HepG2 (cell line): ENCODE measurements around the gene RAB34. TPM values are rescaled to one million over a fixed set of nuclear protein-coding genes. Genes with fewer than 3 reads are reported as not detected.
A peak's percentile ranks its signal among the peaks of the same experiment; 100 is the strongest.

Source experiments
- CHCHD3 ChIP-seq: sonication (generic); formaldehyde crosslinking; IDR thresholded peaks from 2 replicates; pipeline ENCODE4 v1.8.0; 2022; ENCODE audit warnings: mild to moderate bottlenecking, missing genetic modification reagents, moderate library complexity
- E2F5 ChIP-seq: sonication (generic); formaldehyde crosslinking; conservative IDR thresholded peaks from 2 replicates; pipeline ENCODE4 v1.4.0; 2020; ENCODE audit warnings: missing genetic modification reagents
- EEA1 ChIP-seq: sonication (generic); formaldehyde crosslinking; IDR thresholded peaks from 2 replicates; pipeline ENCODE4 v1.5.1; 2020; ENCODE audit warnings: mild to moderate bottlenecking, missing genetic modification reagents, borderline replicate concordance
- HNRNPH1 ChIP-seq: fragments of 200-400 bp; formaldehyde crosslinking; optimal IDR thresholded peaks from 2 replicates; pipeline ENCODE3; 2017; ENCODE audit warnings: mild to moderate bottlenecking, low read depth, low read length
- HNRNPUL1 ChIP-seq: fragments of 200-400 bp; formaldehyde crosslinking; IDR thresholded peaks from 2 replicates; pipeline ENCODE4 v1.6.1; 2017; ENCODE audit warnings: low read depth, mild to moderate bottlenecking, low read length, moderate library complexity
- HOXA9 ChIP-seq: sonication (generic); formaldehyde crosslinking; IDR thresholded peaks from 2 replicates; pipeline ENCODE4 v1.8.1; 2022; ENCODE audit warnings: missing genetic modification reagents, mild to moderate bottlenecking, moderate library complexity, borderline replicate concordance
- POGK ChIP-seq: sonication (generic); formaldehyde crosslinking; conservative IDR thresholded peaks from 2 replicates; pipeline ENCODE4 v1.8.0; 2022; ENCODE audit warnings: mild to moderate bottlenecking, moderate library complexity, missing genetic modification reagents
- POLR2AphosphoS5 ChIP-seq: IDR thresholded peaks from 2 replicates; pipeline ENCODE4 v1.6.1; 2012; ENCODE audit warnings: low read depth, low read length
- SRSF9 ChIP-seq: fragments of 200-400 bp; formaldehyde crosslinking; IDR thresholded peaks from 2 replicates; pipeline ENCODE4 v1.6.1; 2018; ENCODE audit warnings: borderline replicate concordance, mild to moderate bottlenecking, low read depth, low read length; ENCODE audit not compliant: insufficient read depth, poor library complexity, severe bottlenecking
- ZFP90 ChIP-seq: sonication (generic); formaldehyde crosslinking; IDR thresholded peaks from 2 replicates; pipeline ENCODE4 v1.8.0; 2022; ENCODE audit warnings: missing genetic modification reagents, mild to moderate bottlenecking, inconsistent platforms, borderline replicate concordance
- ZHX2 ChIP-seq, 2 experiments: sonication (generic) in 1 of 2; formaldehyde crosslinking in 1 of 2; IDR thresholded peaks; 2 replicates each; pipeline versions ENCODE4 v1.6.1 to v1.9.0; 2014 to 2022; ENCODE audit warnings: antibody characterized with exemption in 1 of 2, borderline replicate concordance in 1 of 2, inconsistent platforms in 1 of 2, low read depth in 1 of 2, missing genetic modification reagents in 1 of 2
- ZNF143 ChIP-seq: sonication (generic); formaldehyde crosslinking; IDR thresholded peaks from 2 replicates; pipeline ENCODE4 v1.4.0; 2020; ENCODE audit warnings: missing genetic modification reagents
- ZNF644 ChIP-seq: IDR thresholded peaks from 2 replicates; pipeline ENCODE4 v1.6.1; 2016; ENCODE audit warnings: low read depth
- ZNF761 ChIP-seq: sonication (generic); formaldehyde crosslinking; conservative IDR thresholded peaks from 2 replicates; pipeline ENCODE4 v1.4.0; 2020; ENCODE audit warnings: mild to moderate bottlenecking, missing genetic modification reagents
- polyA plus RNA-seq, 8 experiments: library from polyadenylated mRNA; depleted of rRNA in 3 of 8; stranded (reverse) in 7 of 8; unstranded in 1 of 8; fragments of >200 nt; fragmentation: Illumina TruSeq in 4 of 8; extraction: Trizol in 4 of 8; gene quantifications; 2 replicates each; pipeline versions ENCODE4 v1.2.1 to v1.2.3, GENCODE V29; 2011 to 2016; ENCODE audit warnings: low read depth in 4 of 8, missing spikeins in 1 of 8, mixed read lengths in 1 of 8; ENCODE audit not compliant: insufficient read depth in 1 of 8
- total RNA-seq, 5 experiments: library from RNA; depleted of rRNA; stranded (reverse); fragments of >200 nt; fragmentation: Illumina TruSeq; extraction: Trizol; gene quantifications; 2 replicates each; pipeline ENCODE4 v1.2.3, GENCODE V29; 2016; ENCODE audit warnings: low read depth in 1 of 5
- TF ChIP-seq, protein P1 (sequence below): sonication (generic); formaldehyde crosslinking; IDR thresholded peaks from 2 replicates; pipeline ENCODE4 v1.4.0; 2020; ENCODE audit warnings: low read depth, mild to moderate bottlenecking, missing genetic modification reagents
- TF ChIP-seq, protein P2 (sequence below): sonication (generic); formaldehyde crosslinking; IDR thresholded peaks from 2 replicates; pipeline ENCODE4 v1.5.0; 2020; ENCODE audit warnings: mild to moderate bottlenecking, missing genetic modification reagents

Gene RAB34
- total and polyA plus RNA-seq, 2 of the 13 experiments (the other 11 are each of a cell fraction or from before 2014, with no cell fraction given), result 0.49 TPM; not detected in 1

- TF ChIP-seq, protein P1, sequence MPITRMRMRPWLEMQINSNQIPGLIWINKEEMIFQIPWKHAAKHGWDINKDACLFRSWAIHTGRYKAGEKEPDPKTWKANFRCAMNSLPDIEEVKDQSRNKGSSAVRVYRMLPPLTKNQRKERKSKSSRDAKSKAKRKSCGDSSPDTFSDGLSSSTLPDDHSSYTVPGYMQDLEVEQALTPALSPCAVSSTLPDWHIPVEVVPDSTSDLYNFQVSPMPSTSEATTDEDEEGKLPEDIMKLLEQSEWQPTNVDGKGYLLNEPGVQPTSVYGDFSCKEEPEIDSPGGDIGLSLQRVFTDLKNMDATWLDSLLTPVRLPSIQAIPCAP (CRISPR knock-in tag), result no peak
- TF ChIP-seq POGK (CRISPR knock-in tag) (no peak), HOXA9 (CRISPR knock-in tag) (no peak), CHCHD3 (CRISPR knock-in tag) (no peak), ZFP90 (0 out of 2 replicates have a peak, but pooled peaks have one; percentile 20), POLR2AphosphoS5 (peak; percentile 80), ZNF761 (CRISPR knock-in tag) (no peak; the same call in 1 of the 2 replicates), EEA1 (CRISPR knock-in tag) (0 out of 2 replicates have a peak, but pooled peaks have one; percentile 71), ZNF143 (no peak; the same call in 1 of the 2 replicates), SRSF9 (no peak), HNRNPUL1 (no peak), ZNF644 (CRISPR knock-in tag) (no peak), E2F5 (CRISPR knock-in tag) (no peak), HNRNPH1 (no peak), ZHX2 (IDR thresholded peaks at IDR 0.05; ENCODE audit: low read depth) (no peak; the same call in 1 of the 2 replicates), ZHX2 (CRISPR knock-in tag; IDR thresholded peaks at IDR 0.05; ENCODE audit: borderline replicate concordance) (no peak)
- TF ChIP-seq, protein P2, sequence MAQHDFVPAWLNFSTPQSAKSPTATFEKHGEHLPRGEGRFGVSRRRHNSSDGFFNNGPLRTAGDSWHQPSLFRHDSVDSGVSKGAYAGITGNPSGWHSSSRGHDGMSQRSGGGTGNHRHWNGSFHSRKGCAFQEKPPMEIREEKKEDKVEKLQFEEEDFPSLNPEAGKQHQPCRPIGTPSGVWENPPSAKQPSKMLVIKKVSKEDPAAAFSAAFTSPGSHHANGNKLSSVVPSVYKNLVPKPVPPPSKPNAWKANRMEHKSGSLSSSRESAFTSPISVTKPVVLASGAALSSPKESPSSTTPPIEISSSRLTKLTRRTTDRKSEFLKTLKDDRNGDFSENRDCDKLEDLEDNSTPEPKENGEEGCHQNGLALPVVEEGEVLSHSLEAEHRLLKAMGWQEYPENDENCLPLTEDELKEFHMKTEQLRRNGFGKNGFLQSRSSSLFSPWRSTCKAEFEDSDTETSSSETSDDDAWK, result no peak
Measured at GRCh38 chr17:28728364-28729200, 10.9 kb upstream of the RAB34 start, which contains the start of gene NEK8 (continued).
